Activated naive CD8-positive, alpha-beta T cell (primary cell): ENCODE data around the gene CCNK.

Experiments
- H3K27ac Mint-ChIP-seq: one replicate; pipeline ENCODE4 v1.8.0; 2021; ENCODE audit warnings: mixed read lengths
- H3K27me3 Mint-ChIP-seq: one replicate; pipeline ENCODE4 v1.8.0; 2021; ENCODE audit warnings: mixed read lengths
- H3K36me3 Mint-ChIP-seq: one replicate; pipeline ENCODE4 v1.8.0; 2021; ENCODE audit warnings: mixed read lengths
- H3K4me1 Mint-ChIP-seq: one replicate; pipeline ENCODE4 v1.8.0; 2021; ENCODE audit warnings: low read depth, mixed read lengths
- H3K4me3 Mint-ChIP-seq: one replicate; pipeline ENCODE4 v1.8.0; 2021; ENCODE audit warnings: mild to moderate bottlenecking, mixed read lengths
- H3K9me3 Mint-ChIP-seq: one replicate; pipeline ENCODE4 v1.8.0; 2021; ENCODE audit warnings: low read depth, mixed read lengths

CCNK gene

DNA sequence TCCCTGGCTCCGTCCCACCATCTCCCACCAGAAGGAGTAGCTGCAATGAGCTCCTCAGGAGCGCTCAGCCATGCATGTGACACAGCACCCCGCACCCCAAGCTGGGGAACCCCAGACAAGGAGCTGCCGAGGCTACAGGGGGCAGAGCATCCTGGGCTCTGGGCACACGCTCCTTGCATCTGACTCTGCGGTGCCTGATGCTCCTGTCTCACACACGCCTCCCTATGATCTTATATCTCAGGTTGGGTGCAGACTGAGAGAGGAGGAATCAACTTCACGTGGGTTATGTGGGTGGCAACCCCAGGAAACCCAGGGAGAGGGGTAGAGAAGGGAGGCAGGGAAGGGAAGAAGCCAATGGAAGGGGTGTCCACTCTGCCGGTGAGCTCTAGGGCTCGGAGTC is 60.0 kb downstream of the CCNK start:
- H3K36me3 Mint-ChIP-seq = no peaks in the 10 kb centered on the region

GRCh38 chr14:99541677-99542470 is 60.7 kb downstream of the CCNK start:
- H3K27ac Mint-ChIP-seq = no peak overlapping the region
- H3K36me3 Mint-ChIP-seq = no peaks in the 10 kb centered on the region
- H3K4me3 Mint-ChIP-seq = no peak overlapping the region

More for the DNA sequence above, 60.0 kb downstream of the CCNK start:
- H3K27me3 Mint-ChIP-seq = no peaks in the 10 kb centered on the region
- peaks cover 6% of the 10 kb centered on the region for H3K4me1 Mint-ChIP-seq
- H3K27ac Mint-ChIP-seq = no peak overlapping the region
- no peak overlapping the region for H3K4me3 Mint-ChIP-seq
- no peaks in the 10 kb centered on the region for H3K9me3 Mint-ChIP-seq

GRCh38 chr14:99542566-99542965 is 61.4 kb downstream of the CCNK start:
- Mint-ChIP-seq H3K36me3 (no peaks in the 10 kb centered on the region), H3K4me1 (peaks cover 6% of the 10 kb centered on the region), H3K9me3 (no peaks in the 10 kb centered on the region), H3K27ac (no peak overlapping the region), H3K4me3 (no peak overlapping the region), H3K27me3 (no peaks in the 10 kb centered on the region)

More at GRCh38 chr14:99541677-99542470, 60.7 kb downstream of the CCNK start:
- Mint-ChIP-seq H3K4me1 (peaks cover 6% of the 10 kb centered on the region), H3K27me3 (no peaks in the 10 kb centered on the region), H3K9me3 (no peaks in the 10 kb centered on the region)

DNA sequence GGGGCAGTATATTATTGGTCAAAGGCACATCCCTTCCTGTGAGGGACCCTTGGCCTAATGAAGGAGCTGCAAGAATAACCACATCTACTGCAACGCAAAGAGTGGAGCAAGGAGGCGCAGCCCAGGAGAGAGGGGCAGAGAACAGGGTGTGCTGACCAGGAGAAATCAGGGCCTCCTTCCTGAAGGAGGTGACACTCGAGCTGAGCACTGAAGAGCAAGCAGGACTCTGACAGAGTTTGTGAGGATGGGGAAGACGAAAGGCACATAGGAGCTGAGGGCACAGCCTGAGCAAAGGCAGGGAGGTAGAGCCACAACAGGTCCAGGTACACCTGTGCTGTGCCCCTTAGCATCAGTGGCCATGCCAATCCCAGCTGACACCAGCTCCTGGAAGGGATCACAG is 62.2 kb downstream of the CCNK start:
- Mint-ChIP-seq H3K4me3 (no peak overlapping the region), H3K27ac (no peak overlapping the region), H3K9me3 (no peaks in the 10 kb centered on the region), H3K36me3 (no peaks in the 10 kb centered on the region), H3K4me1 (peaks cover 8% of the 10 kb centered on the region), H3K27me3 (no peaks in the 10 kb centered on the region)

DNA sequence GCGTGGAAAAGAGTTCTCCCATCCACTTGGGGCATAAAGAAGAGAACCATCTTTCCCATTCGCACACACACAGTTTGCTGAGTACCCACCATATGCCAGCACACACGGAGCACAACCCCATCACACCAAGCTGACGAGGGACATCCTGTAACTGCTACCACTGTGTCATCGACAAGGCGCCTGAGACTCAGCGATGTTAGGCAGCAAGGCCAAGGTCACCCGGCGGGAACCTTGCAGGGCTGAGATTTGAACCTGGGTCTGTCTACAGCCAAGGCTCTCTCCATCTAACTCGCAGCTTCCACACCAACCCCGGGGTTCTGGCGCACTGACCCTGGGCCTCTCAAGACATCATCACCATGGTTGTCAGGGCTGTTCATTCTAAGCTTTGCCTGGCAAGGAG is 62.8 kb downstream of the CCNK start:
- H3K4me1 Mint-ChIP-seq = peaks cover 8% of the 10 kb centered on the region
- no peaks in the 10 kb centered on the region for H3K36me3 Mint-ChIP-seq
- H3K27ac Mint-ChIP-seq = no peak overlapping the region
- no peaks in the 10 kb centered on the region for H3K9me3 Mint-ChIP-seq
- no peaks in the 10 kb centered on the region for H3K27me3 Mint-ChIP-seq
- no peak overlapping the region for H3K4me3 Mint-ChIP-seq

DNA sequence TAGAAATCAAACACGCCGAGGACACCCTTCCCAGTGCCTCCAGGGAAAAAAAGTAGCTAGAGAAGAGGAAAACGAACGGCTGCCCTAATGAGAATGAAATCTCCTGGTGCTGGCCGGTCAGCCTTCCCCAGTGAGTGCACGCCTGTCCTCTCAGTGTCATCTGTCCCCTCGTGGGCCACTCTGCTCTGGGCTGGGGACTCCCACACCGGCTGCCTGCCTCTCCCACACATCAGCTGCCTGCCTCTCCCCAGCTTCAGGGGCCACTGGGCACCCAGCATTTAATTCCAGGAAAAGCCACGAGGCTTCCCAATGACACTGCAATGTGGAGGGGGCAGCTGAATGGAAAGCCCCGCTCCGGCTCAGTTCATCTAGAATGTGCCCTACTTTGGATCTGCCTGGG is 63.8 kb downstream of the CCNK start:
- Mint-ChIP-seq H3K27ac (no peak overlapping the region), H3K36me3 (no peaks in the 10 kb centered on the region), H3K4me1 (peaks cover 8% of the 10 kb centered on the region), H3K27me3 (no peaks in the 10 kb centered on the region), H3K4me3 (no peak overlapping the region), H3K9me3 (no peaks in the 10 kb centered on the region)

GRCh38 chr14:99545586-99545985 is 64.4 kb downstream of the CCNK start:
- no peaks in the 10 kb centered on the region for H3K27me3 Mint-ChIP-seq
- no peak overlapping the region for H3K27ac Mint-ChIP-seq
- no peaks in the 10 kb centered on the region for H3K9me3 Mint-ChIP-seq
- H3K36me3 Mint-ChIP-seq = no peaks in the 10 kb centered on the region
- H3K4me3 Mint-ChIP-seq = no peak overlapping the region
- peaks cover 8% of the 10 kb centered on the region for H3K4me1 Mint-ChIP-seq

DNA sequence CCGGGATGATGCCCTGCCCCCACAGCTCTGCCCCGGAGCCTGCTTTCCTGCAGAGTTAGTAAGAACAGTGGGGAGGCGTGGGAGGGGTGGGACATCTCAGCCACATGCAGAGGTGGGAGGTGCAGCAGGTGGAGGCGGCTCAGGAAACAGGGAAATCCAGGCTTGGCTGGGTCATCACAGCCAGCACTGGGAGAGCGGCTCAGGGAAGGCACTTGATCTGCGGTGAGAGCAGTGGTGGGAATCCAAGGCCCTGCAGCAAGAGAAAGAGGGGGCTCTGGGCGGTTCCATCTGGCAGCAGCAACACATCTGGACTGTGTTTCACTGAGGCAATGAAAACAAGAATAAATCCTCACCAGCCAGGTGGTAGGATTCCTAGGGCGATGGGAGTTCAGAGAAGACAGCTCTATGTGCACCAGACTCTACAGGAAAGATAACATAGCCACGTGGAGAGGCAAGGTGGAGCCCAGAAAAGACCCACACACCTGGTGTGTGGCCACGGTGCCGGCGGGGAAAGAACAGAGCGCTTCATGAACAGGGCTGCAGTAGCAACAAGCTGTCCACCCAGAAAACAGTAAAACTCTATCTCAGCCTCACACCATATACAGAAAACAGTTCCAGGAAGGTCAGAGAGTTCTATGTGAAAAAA is 65.1 kb downstream of the CCNK start:
- H3K27me3 Mint-ChIP-seq = no peaks in the 10 kb centered on the region
- no peak overlapping the region for H3K4me3 Mint-ChIP-seq
- no peaks in the 10 kb centered on the region for H3K9me3 Mint-ChIP-seq
- H3K36me3 Mint-ChIP-seq = no peaks in the 10 kb centered on the region
- H3K4me1 Mint-ChIP-seq = peaks cover 9% of the 10 kb centered on the region
- no peak overlapping the region for H3K27ac Mint-ChIP-seq

GRCh38 chr14:99548255-99548654 is 67.0 kb downstream of the CCNK start:
- Mint-ChIP-seq H3K4me1 (peaks cover 5% of the 10 kb centered on the region), H3K27me3 (no peaks in the 10 kb centered on the region), H3K27ac (no peak overlapping the region), H3K9me3 (no peaks in the 10 kb centered on the region), H3K4me3 (no peak overlapping the region), H3K36me3 (no peaks in the 10 kb centered on the region)

- H3K9me3 Mint-ChIP-seq = no peaks in the 10 kb centered on the region
- peaks cover 5% of the 10 kb centered on the region for H3K4me1 Mint-ChIP-seq
These were observed 67.8 kb downstream of the CCNK start for GRCh38 chr14:99548871-99549515.

GRCh38 chr14:99549684-99550083 is 68.5 kb downstream of the CCNK start:
- no peak overlapping the region for H3K4me3 Mint-ChIP-seq
- no peak overlapping the region for H3K27ac Mint-ChIP-seq
- H3K36me3 Mint-ChIP-seq = no peaks in the 10 kb centered on the region
- peaks cover 5% of the 10 kb centered on the region for H3K4me1 Mint-ChIP-seq
- no peaks in the 10 kb centered on the region for H3K9me3 Mint-ChIP-seq
- H3K27me3 Mint-ChIP-seq = no peaks in the 10 kb centered on the region

More at GRCh38 chr14:99548871-99549515, 67.8 kb downstream of the CCNK start:
- Mint-ChIP-seq H3K4me3 (no peak overlapping the region), H3K36me3 (no peaks in the 10 kb centered on the region), H3K27ac (no peak overlapping the region), H3K27me3 (no peaks in the 10 kb centered on the region)

GRCh38 chr14:99550387-99550992 is 69.3 kb downstream of the CCNK start:
- Mint-ChIP-seq H3K4me3 (no peak overlapping the region), H3K4me1 (peaks cover 5% of the 10 kb centered on the region), H3K36me3 (no peaks in the 10 kb centered on the region), H3K27me3 (no peaks in the 10 kb centered on the region), H3K27ac (no peak overlapping the region), H3K9me3 (no peaks in the 10 kb centered on the region)

DNA sequence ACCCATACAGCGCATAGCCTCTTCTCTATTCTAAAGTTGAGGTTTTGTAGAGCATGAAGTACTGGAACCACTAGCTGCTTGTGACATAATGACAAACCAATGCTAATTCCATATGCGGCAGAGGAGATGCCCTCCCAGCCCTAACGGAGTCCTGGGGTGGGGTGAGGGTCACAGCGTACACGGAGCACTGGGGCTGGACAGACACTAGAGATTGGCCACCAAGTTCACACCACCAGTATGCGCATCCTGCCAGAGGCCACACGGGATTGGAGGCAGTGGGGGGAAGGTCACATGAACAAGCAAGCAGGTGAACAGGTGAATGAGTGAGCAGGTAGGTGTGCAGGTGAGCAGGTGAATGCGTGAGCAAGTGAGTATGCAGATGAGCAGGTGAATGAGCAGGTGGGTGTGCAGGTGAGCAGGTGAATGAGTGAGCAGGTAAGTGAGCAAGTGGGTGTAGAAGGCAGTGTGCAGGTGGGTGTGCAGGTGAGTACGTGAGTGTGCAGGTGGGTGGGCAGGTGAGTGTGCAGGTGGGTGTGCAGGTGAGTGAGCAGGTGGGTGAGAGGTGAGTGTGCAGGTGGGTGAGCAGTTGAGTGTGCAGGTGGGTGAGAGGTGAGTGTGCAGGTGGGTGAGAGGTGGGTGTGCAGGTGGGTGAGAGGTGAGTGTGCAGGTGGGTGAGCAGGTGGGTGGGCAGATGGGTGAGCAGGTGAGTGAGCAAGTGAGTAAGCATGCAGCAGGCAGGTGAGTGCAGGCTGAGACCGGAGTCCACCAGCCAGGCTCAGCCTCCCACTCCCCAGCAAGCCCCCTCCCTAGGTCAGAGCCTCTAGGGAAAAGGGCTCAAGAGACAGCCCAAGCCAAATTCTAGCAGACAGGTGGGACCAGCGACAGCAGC is 70.1 kb downstream of the CCNK start:
- Mint-ChIP-seq H3K36me3 (no peaks in the 10 kb centered on the region), H3K27me3 (no peaks in the 10 kb centered on the region), H3K4me3 (no peak overlapping the region), H3K27ac (no peak overlapping the region), H3K9me3 (no peaks in the 10 kb centered on the region), H3K4me1 (peaks cover 5% of the 10 kb centered on the region)

DNA sequence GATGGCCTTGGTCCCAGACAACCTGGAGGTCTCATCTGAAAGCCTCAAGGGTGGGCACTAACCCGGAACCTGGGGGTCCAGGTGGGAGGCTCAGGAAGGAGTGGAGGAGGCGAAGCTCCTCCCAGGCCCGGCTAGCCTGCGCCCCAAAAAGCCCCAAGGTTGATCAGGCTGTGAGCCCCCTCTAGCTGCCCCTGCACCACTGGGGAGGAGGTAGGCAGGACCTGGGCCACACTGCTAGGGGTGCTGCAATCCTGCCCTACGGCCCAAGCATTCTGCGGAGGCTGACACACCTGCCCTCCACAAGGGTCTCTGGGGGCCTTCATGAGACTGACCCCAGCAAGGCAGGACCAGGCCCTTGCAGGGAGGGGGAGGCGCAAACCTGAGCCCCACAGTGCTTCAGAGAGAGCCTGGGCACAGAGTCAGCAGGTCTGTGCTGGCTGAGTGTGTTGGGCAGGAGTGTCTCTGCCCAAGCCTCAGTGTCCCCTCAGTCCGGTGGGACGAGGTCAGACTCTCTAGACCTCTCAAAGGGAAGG is 70.9 kb downstream of the CCNK start:
- H3K4me3 Mint-ChIP-seq = no peak overlapping the region
- no peaks in the 10 kb centered on the region for H3K9me3 Mint-ChIP-seq
- H3K27ac Mint-ChIP-seq = no peak overlapping the region
- H3K36me3 Mint-ChIP-seq = no peaks in the 10 kb centered on the region
- peaks cover 5% of the 10 kb centered on the region for H3K4me1 Mint-ChIP-seq
- no peaks in the 10 kb centered on the region for H3K27me3 Mint-ChIP-seq
